Left cardiac atrium (tissue), 4 donors: Measurements from ENCODE around the gene CHERP. TPM values are rescaled to one million over a fixed set of nuclear protein-coding genes. Genes with fewer than 3 reads are reported as not detected.
"Not testable (repeated sequence)": the region's sequence is repeated elsewhere in the genome, so short reads cannot be mapped to it uniquely, and the experiment has no call there.

Source experiments
- ATAC-seq, 2 donors: fragments of 200-7000 bp; cut with Tn5 transposase; one replicate each; pipeline ENCODE4 v1.9.1; 2020; ENCODE audit warnings: mild to moderate bottlenecking in 2 of 2, moderate library complexity in 2 of 2
- DNase-seq: peaks from one replicate; pipeline ENCODE4 v3.0.0-alpha.2; 2020
- intact Hi-C, 2 donors: fragments of 100-400 bp; cut with DNase I; formaldehyde crosslinking; loops; one replicate each; pipeline versions ENCODE4 v1.14.1 to v1.15.1; 2022 to 2023
- total RNA-seq, 2 donors: library from RNA; stranded (reverse); fragmentation: NEBNext Ultra II Directional; extraction: Animal tissue kit (Norgen Biotek cat#: 25700); gene quantifications; one replicate each; pipeline ENCODE4 v1.2.1, GENCODE V29; 2021
- donor health status: DM: no; HTN: yes; CAD: no.
- donor health status: DM: no; HTN: yes; CAD: no; lungs with severe emphysema.
- donor health status: DM: yes; HTN: yes; CAD: no.
- donor health status: Dilated cardiomyopathy.

The CHERP gene
- total RNA-seq, 2 donors from 2014 or later: 20.1 to 25.4 TPM

DNA sequence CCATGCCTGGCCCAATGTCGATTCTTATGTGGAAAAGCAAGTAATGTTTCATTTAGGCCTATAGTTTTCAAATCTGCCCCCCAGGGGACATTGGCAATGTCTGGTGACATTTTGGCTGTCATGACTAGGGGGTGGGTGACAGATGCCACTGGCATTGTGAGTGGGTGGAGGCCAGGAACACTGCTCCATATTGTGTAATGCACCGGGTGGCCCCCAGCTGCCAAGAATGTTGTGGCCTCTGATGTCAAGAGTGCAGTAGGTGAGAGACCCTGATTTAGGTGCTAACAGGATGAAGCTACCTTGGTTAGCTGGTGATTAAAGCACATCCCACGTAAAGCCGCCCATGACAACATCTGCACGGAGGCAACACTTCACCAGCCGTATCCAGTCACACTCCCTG is 35.3 kb downstream of the CHERP start:
- DNase-seq (no peak), ATAC-seq (no peak)
- intact Hi-C loops: no loop called here

GRCh38 chr19:16506161-16506560 is 36.1 kb downstream of the CHERP start:
- DNase-seq, intact Hi-C loops, ATAC-seq: not testable (repeated sequence)

GRCh38 chr19:16504271-16504670 is 38.0 kb downstream of the CHERP start:
- intact Hi-C loops: no loop called here
- no peak for ATAC-seq
- DNase-seq: no peak

DNA sequence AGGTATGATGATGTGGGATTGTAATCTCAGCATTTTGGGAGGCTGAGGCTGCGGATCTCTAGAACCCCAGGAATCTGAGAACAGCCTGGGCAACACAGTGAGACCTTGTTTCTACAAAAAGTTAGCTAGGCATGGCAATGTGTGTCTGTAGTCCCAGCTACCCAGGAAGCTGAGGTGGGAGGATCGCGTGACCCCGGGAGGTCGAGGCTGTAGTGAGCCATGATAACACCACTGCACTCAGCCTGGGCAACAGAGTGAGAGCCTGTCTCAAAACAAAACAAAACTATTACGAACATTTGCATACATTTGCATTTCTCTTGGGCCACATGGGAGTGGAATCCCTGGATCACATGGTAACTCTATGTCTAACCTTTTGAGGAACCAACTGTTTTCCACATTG is 44.4 kb downstream of the CHERP start:
- ATAC-seq (no peak), DNase-seq (no peak)
- intact Hi-C loops: no loop called here

GRCh38 chr19:16497042-16497441 is 45.2 kb downstream of the CHERP start:
- DNase-seq (peak; percentile 14), ATAC-seq (no peak)
- intact Hi-C loops: no loop called here

DNA sequence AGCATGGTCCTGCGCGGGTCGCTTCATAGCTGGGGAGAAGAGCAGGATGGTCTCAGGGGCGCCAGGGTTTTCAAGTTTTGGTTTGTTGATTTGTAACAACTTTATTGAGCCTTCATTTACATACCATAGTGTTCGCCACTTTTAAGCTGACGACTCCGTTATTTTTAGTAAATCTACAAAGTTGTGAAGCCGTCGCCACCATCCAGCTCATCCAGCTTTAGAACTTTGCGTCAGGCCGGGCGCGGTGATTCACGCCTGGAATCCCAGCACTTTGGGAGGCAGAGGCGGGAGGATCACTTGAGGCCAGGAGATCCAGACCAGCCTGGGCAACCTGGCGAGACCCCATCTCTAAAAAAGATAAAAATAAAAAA is 45.6 kb downstream of the CHERP start:
- ATAC-seq (peak; percentile 17 to 31), DNase-seq (peak; percentile 66)
- intact Hi-C loops: no loop called here

- intact Hi-C loops: no loop called here
Observed at GRCh38 chr19:16495982-16496612, 46.1 kb downstream of the CHERP start, which contains the start of the genes C19orf44 and CALR3. TSS of gene C19orf44 (plus strand) at chr19:16496394. CDS start at chr19:16500793, 4,399 bp downstream. TSS of gene CALR3 (minus strand) at chr19:16496167. CDS start at chr19:16496129, 38 bp downstream.

GRCh38 chr19:16486476-16486875 is 55.8 kb downstream of the CHERP start:
- intact Hi-C loops, DNase-seq, ATAC-seq: not testable (repeated sequence)

More at GRCh38 chr19:16495982-16496612, 46.1 kb downstream of the CHERP start, which contains the start of the genes C19orf44 and CALR3:
- peak; percentile 100 for ATAC-seq
- DNase-seq: peak; percentile 99

- ATAC-seq: no peak
- intact Hi-C loops: no loop called here
- no peak for DNase-seq
Observed at GRCh38 chr19:16482745-16483144, 59.5 kb downstream of the CHERP start.

- no peak for DNase-seq
- intact Hi-C loops: no loop called here
- no peak for ATAC-seq
Observed at GRCh38 chr19:16477311-16477710, 64.9 kb downstream of the CHERP start.

- intact Hi-C loops: no loop called here
- no peak for DNase-seq
- ATAC-seq: no peak
Observed at GRCh38 chr19:16476401-16476800, 65.8 kb downstream of the CHERP start.

GRCh38 chr19:16473875-16474392 is 68.3 kb downstream of the CHERP start:
- intact Hi-C loops: no loop called here
- DNase-seq (peak; percentile 1), ATAC-seq (no peak)

DNA sequence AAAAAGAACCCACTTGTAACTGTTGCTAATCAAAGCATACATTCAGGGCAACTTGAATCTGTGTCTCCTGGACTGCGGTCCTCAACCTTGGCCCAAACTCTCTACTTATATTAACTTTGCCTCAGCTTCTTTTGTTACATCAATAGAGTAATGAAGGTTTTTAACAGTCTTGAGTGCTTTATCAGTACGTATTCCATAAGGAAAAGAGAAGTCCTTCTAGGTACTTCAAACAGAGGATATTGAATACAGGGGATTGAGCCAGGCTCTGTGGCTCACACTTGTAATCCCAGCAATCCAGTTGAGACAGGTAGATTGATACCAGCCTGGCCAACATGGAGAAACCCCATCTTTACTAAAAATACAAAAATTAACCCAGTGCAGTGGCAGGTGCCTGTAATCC is 69.2 kb downstream of the CHERP start:
- no peak for ATAC-seq
- intact Hi-C loops: no loop called here
- peak; percentile 1 for DNase-seq

DNA sequence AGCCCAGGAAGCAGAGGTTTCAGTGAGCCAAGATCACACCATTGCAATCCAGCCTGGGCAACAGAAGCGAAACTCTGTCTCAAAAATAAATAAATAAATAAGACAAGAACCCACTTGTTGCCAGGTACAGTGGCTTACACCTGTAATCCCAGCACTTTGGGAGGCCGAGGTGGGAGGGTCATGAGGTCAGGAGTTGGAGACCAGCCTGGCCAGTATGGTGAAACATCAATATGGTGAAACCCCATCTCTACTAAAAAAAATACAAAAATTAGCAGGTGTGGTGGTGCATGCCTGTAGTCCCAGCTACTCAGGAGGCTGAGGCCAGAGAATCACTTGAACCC is 69.7 kb downstream of the CHERP start:
- ATAC-seq, intact Hi-C loops: not testable (repeated sequence)
- peak; percentile 18 for DNase-seq

DNA sequence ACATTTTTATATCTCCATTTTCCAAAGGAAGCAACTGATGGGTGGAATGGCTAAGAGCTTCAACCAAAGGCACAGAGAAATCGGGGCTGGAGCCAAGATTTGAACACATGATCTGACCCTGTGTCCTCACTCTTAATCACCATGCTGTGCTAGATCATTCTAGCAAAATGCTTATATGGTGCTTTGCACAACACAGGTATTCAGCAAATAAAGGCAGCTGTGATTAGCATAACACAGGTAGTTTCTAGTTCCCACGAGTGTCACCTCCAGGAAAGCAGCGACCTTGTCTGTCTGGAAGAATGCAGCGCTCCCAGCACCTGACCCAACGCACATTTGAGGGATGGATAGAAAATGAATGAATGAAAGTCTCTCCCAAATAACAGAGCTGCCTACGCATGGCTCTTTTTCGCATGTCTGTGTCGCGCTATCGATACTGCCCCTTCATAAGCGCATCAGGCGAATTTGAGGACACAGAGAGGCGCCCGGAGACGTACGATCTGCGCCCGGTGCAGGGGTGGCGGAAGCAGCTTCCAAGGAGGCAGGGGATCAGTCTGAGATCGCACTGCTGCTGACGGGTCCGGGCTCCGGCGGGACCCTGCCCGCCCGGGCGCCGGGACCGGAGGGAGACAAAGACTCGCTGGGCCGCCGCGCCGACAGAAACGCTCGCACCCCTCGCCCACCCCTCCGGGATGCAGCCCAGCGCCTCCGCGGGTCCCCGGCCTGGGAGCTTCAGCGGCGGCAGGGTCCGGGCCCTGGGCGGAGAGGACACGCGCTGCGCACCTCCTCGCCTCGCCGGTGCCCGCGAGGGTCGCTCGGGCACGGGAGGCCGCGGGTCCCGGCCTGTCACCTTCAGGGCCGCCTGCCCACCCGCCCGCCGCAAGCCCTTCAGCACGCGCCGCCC is 71.1 kb downstream of the CHERP start:
- no peak for DNase-seq
- peak; percentile 1 to 7 for ATAC-seq
- intact Hi-C loops: no loop called here

- ATAC-seq (no peak), DNase-seq (no peak)
- intact Hi-C loops: no loop called here
Observed at GRCh38 chr19:16470541-16470910, 71.7 kb downstream of the CHERP start.
